Measurements from ENCODE around the gene SARDH. TPM values are rescaled to one million over a fixed set of nuclear protein-coding genes. Genes with fewer than 3 reads are reported as not detected.

The SARDH gene
- total RNA-seq, 3 donors from 2014 or later: 0.16 to 2.0 (median 1.0) TPM

- peaks cover 0 to 1% of the 10 kb centered on the region in 2 donors for H3K4me1 ChIP-seq
- TF ChIP-seq CTCF (IDR thresholded peaks at IDR 0.05) (no peak), POLR2AphosphoS5 (IDR thresholded peaks at IDR 0.05) (no peak), POLR2A (IDR thresholded peaks at IDR 0.05) (no peak)
- no peaks in the 10 kb centered on the region for H3K36me3 ChIP-seq
- no peaks in the 10 kb centered on the region for H3K9me3 ChIP-seq
- H3K4me3 ChIP-seq: no peak overlapping the region
- intact Hi-C loops (cut with DNase I; ENCODE audit: low total_unique reads): loop anchor here (2.0 kb wide), 1 partner anchor 55 kb away; no protein-coding TSS in a partner anchor
- H3K27me3 ChIP-seq: peaks cover 9 to 70% of the 10 kb centered on the region in 2 donors
- no peak overlapping the region for H3K27ac ChIP-seq
- DNase-seq (ENCODE audit: low spot score in 2 of 2): no peak
Observed at GRCh38 chr9:133653638-133654037, 84.5 kb downstream of the SARDH start.

GRCh38 chr9:133650026-133650425 lies 88.1 kb downstream of the SARDH start:
- TF ChIP-seq POLR2A (IDR thresholded peaks at IDR 0.05) (no peak), CTCF (IDR thresholded peaks at IDR 0.05) (no peak), POLR2AphosphoS5 (IDR thresholded peaks at IDR 0.05) (no peak)
- Histone ChIP-seq H3K27me3 (peaks cover 0 to 63% of the 10 kb centered on the region in 2 donors), H3K4me1 (no peaks in the 10 kb centered on the region), H3K9me3 (no peaks in the 10 kb centered on the region), H3K36me3 (no peaks in the 10 kb centered on the region), H3K27ac (no peak overlapping the region), H3K4me3 (no peak overlapping the region)
- intact Hi-C loops (cut with DNase I; ENCODE audit: low total_unique reads): no loop called here
- no peak for DNase-seq (ENCODE audit: low spot score in 2 of 2)

GRCh38 chr9:133649194-133649593 lies 89.0 kb downstream of the SARDH start:
- no peak for TF ChIP-seq POLR2A (IDR thresholded peaks at IDR 0.05)
- TF ChIP-seq POLR2AphosphoS5 (IDR thresholded peaks at IDR 0.05): no peak
- no peak for TF ChIP-seq CTCF (IDR thresholded peaks at IDR 0.05)
- DNase-seq (ENCODE audit: low spot score in 2 of 2): no peak
- H3K4me3 ChIP-seq: no peak overlapping the region
- H3K4me1 ChIP-seq: no peaks in the 10 kb centered on the region
- peaks cover 0 to 55% of the 10 kb centered on the region in 2 donors for H3K27me3 ChIP-seq
- intact Hi-C loops (cut with DNase I; ENCODE audit: low total_unique reads): no loop called here
- H3K27ac ChIP-seq: no peak overlapping the region
- no peaks in the 10 kb centered on the region for H3K36me3 ChIP-seq
- H3K9me3 ChIP-seq: no peaks in the 10 kb centered on the region

GRCh38 chr9:133647765-133648469 lies 90.2 kb downstream of the SARDH start:
- Histone ChIP-seq H3K27me3 (peaks cover 0 to 49% of the 10 kb centered on the region in 2 donors), H3K4me1 (no peaks in the 10 kb centered on the region), H3K4me3 (no peak overlapping the region), H3K36me3 (no peaks in the 10 kb centered on the region), H3K9me3 (no peaks in the 10 kb centered on the region), H3K27ac (no peak overlapping the region)
- no peak for DNase-seq (ENCODE audit: low spot score in 2 of 2)
- intact Hi-C loops (cut with DNase I; ENCODE audit: low total_unique reads): no loop called here
- TF ChIP-seq POLR2A (IDR thresholded peaks at IDR 0.05) (no peak), POLR2AphosphoS5 (IDR thresholded peaks at IDR 0.05) (no peak), CTCF (IDR thresholded peaks at IDR 0.05) (no peak)

- no peaks in the 10 kb centered on the region for H3K9me3 ChIP-seq
- H3K4me3 ChIP-seq: no peak overlapping the region
- intact Hi-C loops (cut with DNase I; ENCODE audit: low total_unique reads): no loop called here
- TF ChIP-seq POLR2AphosphoS5 (IDR thresholded peaks at IDR 0.05) (no peak), POLR2A (IDR thresholded peaks at IDR 0.05) (no peak), CTCF (IDR thresholded peaks at IDR 0.05) (no peak)
- no peaks in the 10 kb centered on the region for H3K4me1 ChIP-seq
- H3K27me3 ChIP-seq: peaks cover 0 to 41% of the 10 kb centered on the region in 2 donors
- no peaks in the 10 kb centered on the region for H3K36me3 ChIP-seq
- no peak for DNase-seq (ENCODE audit: low spot score in 2 of 2)
- no peak overlapping the region for H3K27ac ChIP-seq
Observed at GRCh38 chr9:133647148-133647547, 91.0 kb downstream of the SARDH start.

All from breast epithelium (tissue), 4 donors.